Type B pancreatic cell (in vitro differentiated cells): ENCODE results near the gene ATP6V0E2. TPM values are rescaled to one million over a fixed set of nuclear protein-coding genes. Genes with fewer than 3 reads are reported as not detected.
A peak's percentile ranks its signal among the peaks of the same experiment; 100 is the strongest.

Experiments
- DNase-seq: peaks from one replicate; pipeline ENCODE4 v3.0.0; 2021; ENCODE audit warnings: mixed read lengths; ENCODE audit not compliant: unreplicated experiment; ENCODE audit errors: extremely low spot score
- H3K27ac Mint-ChIP-seq: 2 replicates; pipeline ENCODE4 v1.8.0; 2021; ENCODE audit warnings: mild to moderate bottlenecking, mixed read lengths
- H3K27me3 Mint-ChIP-seq: 2 replicates; pipeline ENCODE4 v1.8.0; 2021; ENCODE audit warnings: mixed read lengths
- H3K36me3 Mint-ChIP-seq: 2 replicates; pipeline ENCODE4 v1.8.0; 2021; ENCODE audit warnings: mixed read lengths
- H3K4me1 Mint-ChIP-seq: one replicate; pipeline ENCODE4 v1.8.0; 2021; ENCODE audit warnings: mixed read lengths; ENCODE audit not compliant: unreplicated experiment
- H3K4me3 Mint-ChIP-seq: 2 replicates; pipeline ENCODE4 v1.8.0; 2021; ENCODE audit warnings: mild to moderate bottlenecking, mixed read lengths
- H3K9me3 Mint-ChIP-seq: 2 replicates; pipeline ENCODE4 v1.8.0; 2021; ENCODE audit warnings: mixed read lengths
- total RNA-seq: library from RNA; stranded (reverse); gene quantifications from 2 replicates; pipeline ENCODE4 v1.2.1, GENCODE V29; 2021; ENCODE audit warnings: low replicate concordance
- TF ChIP-seq, protein P1 (sequence below): fragments of 200-600 bp; sonication (generic); conservative IDR thresholded peaks from 2 replicates; pipeline ENCODE4 v1.5.0; 2021; ENCODE audit warnings: antibody characterized with exemption, mild to moderate bottlenecking

The ATP6V0E2 gene
- total RNA-seq, 1 donor from 2014 or later: 36.8 TPM

DNA sequence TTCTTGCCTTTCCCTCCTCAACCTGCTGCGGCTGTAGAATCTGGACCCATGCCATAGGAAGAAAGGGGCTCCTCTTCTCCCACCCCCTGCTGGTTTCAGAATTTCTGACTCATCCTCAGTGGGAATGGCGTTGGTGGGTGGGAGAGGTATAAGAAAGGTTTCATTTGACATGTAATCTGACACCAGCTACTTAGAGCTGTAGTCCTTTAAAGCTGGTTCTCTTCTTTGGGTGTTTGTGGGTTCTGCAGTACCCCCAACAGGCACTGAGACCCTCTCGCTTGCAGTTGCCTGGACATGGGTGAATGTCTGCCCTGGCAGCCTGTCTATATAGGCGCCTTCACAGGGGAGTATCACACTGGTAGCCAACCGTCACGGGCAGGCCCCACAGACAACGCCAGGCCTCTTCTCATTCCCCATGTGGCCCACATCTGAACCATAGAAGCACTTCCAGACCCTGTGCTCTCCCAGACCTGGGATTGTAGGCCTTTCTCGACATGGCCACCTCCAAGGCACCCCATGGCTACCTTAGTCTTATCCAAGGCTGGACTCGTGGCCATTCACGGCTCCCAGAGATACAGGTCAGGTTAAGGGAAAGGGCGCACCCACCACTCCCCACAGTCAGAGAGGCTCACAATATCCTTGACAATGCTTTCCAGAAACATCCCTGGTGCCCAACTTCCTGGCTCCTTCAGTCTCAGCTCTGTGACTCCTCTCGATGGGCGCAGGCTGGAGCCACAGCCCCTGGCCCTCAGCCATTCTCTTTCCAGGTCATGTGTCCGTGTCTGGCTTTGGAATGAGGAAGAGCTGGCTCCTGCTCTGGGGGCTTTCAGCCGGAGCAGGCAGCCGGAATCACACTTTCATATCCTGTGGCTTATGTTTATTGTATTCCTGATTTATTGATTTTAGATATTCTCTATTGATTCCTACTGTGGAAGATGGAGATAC is 18.1 kb upstream of the ATP6V0E2 start:
- no peak for DNase-seq
- TF ChIP-seq, protein P1, sequence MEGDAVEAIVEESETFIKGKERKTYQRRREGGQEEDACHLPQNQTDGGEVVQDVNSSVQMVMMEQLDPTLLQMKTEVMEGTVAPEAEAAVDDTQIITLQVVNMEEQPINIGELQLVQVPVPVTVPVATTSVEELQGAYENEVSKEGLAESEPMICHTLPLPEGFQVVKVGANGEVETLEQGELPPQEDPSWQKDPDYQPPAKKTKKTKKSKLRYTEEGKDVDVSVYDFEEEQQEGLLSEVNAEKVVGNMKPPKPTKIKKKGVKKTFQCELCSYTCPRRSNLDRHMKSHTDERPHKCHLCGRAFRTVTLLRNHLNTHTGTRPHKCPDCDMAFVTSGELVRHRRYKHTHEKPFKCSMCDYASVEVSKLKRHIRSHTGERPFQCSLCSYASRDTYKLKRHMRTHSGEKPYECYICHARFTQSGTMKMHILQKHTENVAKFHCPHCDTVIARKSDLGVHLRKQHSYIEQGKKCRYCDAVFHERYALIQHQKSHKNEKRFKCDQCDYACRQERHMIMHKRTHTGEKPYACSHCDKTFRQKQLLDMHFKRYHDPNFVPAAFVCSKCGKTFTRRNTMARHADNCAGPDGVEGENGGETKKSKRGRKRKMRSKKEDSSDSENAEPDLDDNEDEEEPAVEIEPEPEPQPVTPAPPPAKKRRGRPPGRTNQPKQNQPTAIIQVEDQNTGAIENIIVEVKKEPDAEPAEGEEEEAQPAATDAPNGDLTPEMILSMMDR: no peak
- Mint-ChIP-seq H3K36me3 (peaks cover 9% of the 10 kb centered on the region), H3K4me3 (peak overlapping the region; percentile 52), H3K27ac (peak overlapping the region; percentile 70), H3K4me1 (peaks cover 30% of the 10 kb centered on the region), H3K27me3 (no peaks in the 10 kb centered on the region), H3K9me3 (no peaks in the 10 kb centered on the region)

DNA sequence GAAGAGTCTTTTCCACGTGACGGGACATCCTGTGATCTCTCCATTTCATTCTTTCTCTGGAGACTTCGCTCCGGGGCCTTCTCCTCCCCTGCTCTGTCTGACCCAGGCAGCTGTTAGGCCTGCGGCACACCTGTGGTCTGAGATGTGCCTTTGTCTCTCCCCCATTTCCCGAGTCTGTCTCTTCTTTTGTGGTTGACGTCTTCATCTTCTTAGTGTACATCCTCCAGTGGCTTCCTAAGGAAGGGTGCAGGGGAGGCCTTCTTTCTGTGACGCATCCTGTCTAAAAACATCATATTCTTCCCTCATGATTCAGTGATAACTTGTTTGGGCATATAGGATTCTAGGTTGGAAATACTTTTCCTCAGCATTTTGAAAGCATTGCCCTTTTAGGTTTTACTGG is 17.2 kb upstream of the ATP6V0E2 start:
- no peak overlapping the region for H3K27ac Mint-ChIP-seq
- no peaks in the 10 kb centered on the region for H3K9me3 Mint-ChIP-seq
- no peak overlapping the region for H3K4me3 Mint-ChIP-seq
- peaks cover 30% of the 10 kb centered on the region for H3K4me1 Mint-ChIP-seq
- TF ChIP-seq, protein P1: no peak
- peaks cover 10% of the 10 kb centered on the region for H3K36me3 Mint-ChIP-seq
- H3K27me3 Mint-ChIP-seq: no peaks in the 10 kb centered on the region
- no peak for DNase-seq

DNA sequence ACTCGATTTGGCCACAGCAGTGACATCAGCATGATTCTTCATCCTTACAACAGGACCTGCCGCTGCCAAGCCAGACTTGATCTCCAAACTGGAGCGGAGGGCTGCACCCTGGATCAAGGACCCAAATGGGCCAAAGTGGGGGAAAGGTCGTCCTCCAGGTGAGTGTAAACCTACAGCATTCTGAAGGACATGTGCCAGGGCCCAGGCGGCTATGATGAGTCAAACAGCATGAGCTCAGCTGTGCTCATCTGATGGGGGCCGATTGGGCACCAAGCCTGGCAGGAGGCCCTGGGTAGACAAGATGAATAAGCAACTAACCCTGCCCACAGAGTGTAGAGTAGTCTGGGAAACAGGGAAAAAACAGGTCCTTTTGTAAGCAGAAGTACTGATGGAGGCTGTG is 14.4 kb upstream of the ATP6V0E2 start:
- H3K4me1 Mint-ChIP-seq: peaks cover 25% of the 10 kb centered on the region
- H3K36me3 Mint-ChIP-seq: peaks cover 14% of the 10 kb centered on the region
- no peak for DNase-seq
- H3K9me3 Mint-ChIP-seq: no peaks in the 10 kb centered on the region
- H3K27me3 Mint-ChIP-seq: no peaks in the 10 kb centered on the region
- H3K4me3 Mint-ChIP-seq: no peak overlapping the region
- TF ChIP-seq, protein P1: no peak
- no peak overlapping the region for H3K27ac Mint-ChIP-seq

DNA sequence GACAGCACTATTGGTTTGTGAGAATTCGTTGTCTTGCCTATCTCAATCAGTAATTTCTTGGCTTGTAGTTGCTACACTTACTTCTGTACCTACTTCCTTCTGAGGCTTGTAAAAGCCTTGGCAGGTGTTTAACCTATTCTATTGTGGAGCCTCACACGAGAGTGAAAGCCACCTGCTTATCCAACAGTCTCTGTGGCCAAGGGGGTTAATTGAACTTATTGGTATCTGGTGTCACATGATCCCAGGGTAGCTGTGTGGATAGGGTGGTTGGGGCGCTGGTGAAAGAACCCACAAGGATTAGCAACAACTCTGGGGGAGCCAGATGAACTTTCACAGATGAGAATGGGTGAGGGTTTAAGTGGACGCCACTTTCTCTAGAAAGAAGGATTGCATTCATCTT is 13.9 kb upstream of the ATP6V0E2 start:
- Mint-ChIP-seq H3K36me3 (peaks cover 14% of the 10 kb centered on the region), H3K9me3 (no peaks in the 10 kb centered on the region), H3K4me3 (no peak overlapping the region), H3K27ac (no peak overlapping the region), H3K27me3 (no peaks in the 10 kb centered on the region), H3K4me1 (peaks cover 20% of the 10 kb centered on the region)
- no peak for DNase-seq
- TF ChIP-seq, protein P1: no peak

DNA sequence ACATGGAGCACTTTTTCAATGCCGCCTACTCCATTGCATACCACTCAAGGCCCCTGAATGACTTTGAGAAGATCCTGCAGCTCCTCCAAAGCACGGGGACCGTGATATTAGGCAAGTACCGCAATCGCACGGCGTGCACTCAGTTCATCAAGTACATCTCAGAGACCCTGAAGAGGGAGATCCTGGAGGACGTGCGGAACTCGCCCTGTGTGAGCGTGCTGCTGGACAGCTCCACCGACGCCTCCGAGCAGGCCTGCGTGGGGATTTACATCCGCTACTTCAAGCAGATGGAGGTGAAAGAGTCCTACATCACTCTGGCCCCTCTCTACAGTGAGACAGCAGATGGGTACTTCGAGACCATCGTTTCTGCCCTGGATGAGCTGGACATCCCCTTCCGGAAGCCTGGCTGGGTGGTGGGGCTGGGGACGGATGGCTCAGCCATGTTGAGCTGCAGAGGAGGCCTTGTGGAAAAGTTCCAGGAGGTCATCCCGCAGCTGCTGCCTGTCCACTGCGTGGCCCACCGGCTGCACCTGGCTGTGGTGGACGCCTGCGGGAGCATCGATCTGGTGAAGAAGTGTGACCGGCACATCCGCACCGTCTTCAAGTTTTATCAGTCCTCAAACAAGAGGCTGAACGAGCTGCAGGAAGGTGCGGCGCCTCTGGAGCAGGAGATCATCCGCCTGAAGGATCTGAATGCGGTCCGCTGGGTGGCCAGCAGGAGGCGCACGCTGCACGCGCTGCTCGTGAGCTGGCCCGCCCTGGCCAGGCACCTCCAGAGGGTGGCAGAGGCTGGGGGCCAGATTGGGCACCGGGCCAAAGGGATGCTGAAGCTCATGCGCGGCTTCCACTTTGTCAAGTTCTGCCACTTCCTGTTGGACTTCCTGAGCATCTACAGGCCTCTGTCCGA is 12.7 kb upstream of the ATP6V0E2 start:
- H3K27me3 Mint-ChIP-seq: no peaks in the 10 kb centered on the region
- H3K9me3 Mint-ChIP-seq: no peaks in the 10 kb centered on the region
- TF ChIP-seq, protein P1: peak; percentile 57

More for the DNA sequence above, 12.7 kb upstream of the ATP6V0E2 start:
- no peak overlapping the region for H3K27ac Mint-ChIP-seq
- H3K4me3 Mint-ChIP-seq: no peak overlapping the region
- H3K36me3 Mint-ChIP-seq: peaks cover 14% of the 10 kb centered on the region
- H3K4me1 Mint-ChIP-seq: peaks cover 8% of the 10 kb centered on the region
- no peak for DNase-seq
